Fibroblast of lung (primary cell): ENCODE results near the gene SLC39A7.

ENCODE experiments used
- CTCF ChIP-seq, 2 donors: IDR thresholded peaks in 1 of 2; conservative IDR thresholded peaks in 1 of 2; 1 replicate in 1 of 2; 2 replicates in 1 of 2; pipeline ENCODE4 v1.5.1; 2011 to 2012; ENCODE audit warnings: low read length in 2 of 2, control low read depth in 1 of 2, inconsistent platforms in 1 of 2, low read depth in 1 of 2, mild to moderate bottlenecking in 1 of 2
- EZH2 ChIP-seq: IDR thresholded peaks from 2 replicates; pipeline ENCODE4 v1.5.1; 2012; ENCODE audit warnings: low read length, control low read depth, mild to moderate bottlenecking; ENCODE audit errors: missing control alignments

DNA sequence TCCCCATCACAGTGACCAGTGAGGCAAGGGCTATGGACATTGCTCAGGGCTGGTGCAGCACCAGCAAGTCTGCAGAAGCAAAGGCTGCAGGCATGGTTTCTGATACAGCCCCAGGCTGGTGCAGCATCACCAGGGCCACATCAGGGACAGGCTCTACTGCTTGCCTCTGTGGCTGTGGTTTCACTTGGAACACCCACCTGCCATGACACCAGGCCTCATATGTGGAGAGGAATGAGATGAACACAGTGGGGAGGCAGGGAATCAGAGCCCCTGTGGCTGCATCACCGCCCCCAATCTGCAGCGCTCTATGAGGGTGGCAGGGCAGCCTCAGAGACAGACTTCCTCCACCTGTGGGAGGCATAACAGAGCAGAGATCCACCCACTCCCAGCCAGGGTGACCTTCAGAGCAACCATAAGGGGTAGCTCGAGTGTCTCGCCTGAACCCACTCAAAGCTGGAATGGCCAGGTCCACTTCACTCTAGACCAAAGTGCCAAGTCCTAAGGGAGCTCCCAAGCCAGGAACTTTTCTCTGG lies 15.5 kb downstream of the SLC39A7 start:
- TF ChIP-seq CTCF (conservative IDR thresholded peaks at IDR 0.05 in 1 of 2, IDR thresholded peaks at IDR 0.05 in 1 of 2; ENCODE audit: low read depth in 1 of 2, low read length in 2 of 2) (no peak), EZH2 (no peak)
